Keratinocyte (primary cell): Measurements from ENCODE around the gene EGF. TPM values are rescaled to one million over a fixed set of nuclear protein-coding genes. Genes with fewer than 3 reads are reported as not detected.

Experiments
- DNase-seq: peaks from one replicate; pipeline ENCODE4 v3.0.0-alpha.2; 2011; ENCODE audit warnings: low read depth, missing footprints, low spot score
- FAIRE-seq: peaks from 2 replicates; lab custom pipeline; 2011; peaks lifted over from hg19 to GRCh38; lab: Jason Lieb, UNC
- H2AFZ ChIP-seq: 2 replicates; pipeline ENCODE4 v1.6.0; 2012; ENCODE audit warnings: low read length, control low read depth, inconsistent platforms; ENCODE audit not compliant: control insufficient read depth
- H3K27ac ChIP-seq: 2 replicates; pipeline ENCODE4 v1.5.1; 2011; ENCODE audit warnings: low read length; ENCODE audit not compliant: control insufficient read depth, insufficient read depth
- H3K27me3 ChIP-seq: 3 replicates; pipeline ENCODE4 v1.6.0; 2011; ENCODE audit warnings: low read length; ENCODE audit not compliant: control insufficient read depth, insufficient read depth; ENCODE audit errors: extremely low read depth
- H3K36me3 ChIP-seq, 2 experiments: 2 replicates in 1 of 2; 3 replicates in 1 of 2; pipeline ENCODE4 v1.5.1; 2011; ENCODE audit warnings: low read length in 2 of 2, mild to moderate bottlenecking in 1 of 2; ENCODE audit not compliant: control insufficient read depth in 2 of 2, insufficient read depth in 2 of 2; ENCODE audit errors: extremely low read depth in 1 of 2
- H3K4me1 ChIP-seq: 3 replicates; pipeline ENCODE4 v1.5.1; 2011; ENCODE audit warnings: low read length; ENCODE audit not compliant: control insufficient read depth, insufficient read depth; ENCODE audit errors: extremely low read depth
- H3K4me2 ChIP-seq: 3 replicates; pipeline ENCODE4 v1.6.0; 2011; ENCODE audit warnings: low read depth, low read length; ENCODE audit not compliant: control insufficient read depth, insufficient read depth; ENCODE audit errors: extremely low read depth
- H3K4me3 ChIP-seq, 3 experiments: fragments of 200-600 bp in 1 of 3; sonication (generic) in 1 of 3; 2 replicates in 2 of 3; 3 replicates in 1 of 3; pipeline ENCODE4 v1.5.1; 2011 to 2016; ENCODE audit warnings: low read length in 3 of 3, mild to moderate bottlenecking in 3 of 3, control low read depth in 2 of 3, inconsistent platforms in 1 of 3, low read depth in 1 of 3, mixed read lengths in 1 of 3, mixed run types in 1 of 3, moderate library complexity in 1 of 3; ENCODE audit not compliant: control insufficient read depth in 2 of 3, insufficient read depth in 2 of 3; ENCODE audit errors: extremely low read depth in 1 of 3
- H3K79me2 ChIP-seq: 2 replicates; pipeline ENCODE4 v1.6.0; 2012; ENCODE audit warnings: low read length; ENCODE audit not compliant: control insufficient read depth, insufficient read depth
- H3K9ac ChIP-seq: 3 replicates; pipeline ENCODE4 v1.6.0; 2011; ENCODE audit warnings: low read length; ENCODE audit not compliant: control insufficient read depth, insufficient read depth; ENCODE audit errors: extremely low read depth
- H3K9me1 ChIP-seq: 3 replicates; pipeline ENCODE4 v1.6.0; 2011; ENCODE audit warnings: low read length; ENCODE audit not compliant: control insufficient read depth, insufficient read depth; ENCODE audit errors: extremely low read depth
- H3K9me3 ChIP-seq: 2 replicates; pipeline ENCODE4 v1.5.1; 2012; ENCODE audit warnings: low read depth, low read length; ENCODE audit not compliant: control insufficient read depth
- H4K20me1 ChIP-seq: 3 replicates; pipeline ENCODE4 v1.6.0; 2011; ENCODE audit warnings: low read length; ENCODE audit not compliant: control insufficient read depth, insufficient read depth; ENCODE audit errors: extremely low read depth
- CTCF ChIP-seq, 3 experiments: IDR thresholded peaks in 1 of 3; conservative IDR thresholded peaks in 1 of 3; optimal IDR thresholded peaks in 1 of 3; 2 replicates in 2 of 3; 3 replicates in 1 of 3; pipeline versions ENCODE3 to v1.5.1; 2011; ENCODE audit warnings: low read length in 3 of 3, mild to moderate bottlenecking in 3 of 3, moderate library complexity in 2 of 3, control low read depth in 1 of 3, inconsistent platforms in 1 of 3; ENCODE audit not compliant: insufficient read depth in 2 of 3; ENCODE audit errors: extremely low read depth in 1 of 3
- EZH2 ChIP-seq: IDR thresholded peaks from one replicate; pipeline ENCODE4 v1.6.1; 2012; ENCODE audit warnings: inconsistent platforms, mild to moderate bottlenecking, low read length, moderate library complexity
- dilution Hi-C: fragments of 300-500 bp; cut with MboI; formaldehyde crosslinking; loops from one replicate; pipeline ENCODE4 v1.7.0; 2020; ENCODE audit warnings: low sequenced_read_pairs; ENCODE audit not compliant: extremely low pct_ligation_motif_present
- polyA plus RNA-seq, 5 experiments: library from polyadenylated mRNA; depleted of rRNA in 3 of 5; stranded (reverse) in 3 of 5; stranded (forward) in 1 of 5; unstranded in 1 of 5; fragments of >200 nt; gene quantifications; 1 replicate in 1 of 5; 2 replicates in 3 of 5; 3 replicates in 1 of 5; pipeline versions ENCODE4 v1.2.1 to v1.2.3, GENCODE V29; 2011 to 2012; ENCODE audit warnings: missing spikeins in 2 of 5, low read depth in 1 of 5, low replicate concordance in 1 of 5

The EGF gene
- polyA plus RNA-seq, 1 donor (not counting 4 experiments of a cell fraction or from before 2014, with no cell fraction given) = 1.3 TPM

GRCh38 chr4:109982521-109982920 is 69.8 kb downstream of the EGF start:
- Histone ChIP-seq H3K4me3 (no peak overlapping the region), H3K27me3 (no peaks in the 10 kb centered on the region), H2AFZ (no peak overlapping the region), H3K4me1 (peaks cover 14% of the 10 kb centered on the region), H3K9me3 (no peaks in the 10 kb centered on the region), H3K79me2 (no peaks in the 10 kb centered on the region), H3K36me3 (no peaks in the 10 kb centered on the region), H4K20me1 (no peaks in the 10 kb centered on the region), H3K9me1 (no peaks in the 10 kb centered on the region), H3K4me2 (no peak overlapping the region), H3K9ac (no peak overlapping the region), H3K27ac (no peak overlapping the region)
- dilution Hi-C loops = loop anchor here (25.0 kb wide), 1 partner anchor 545 kb away; the partner anchor contains the start of gene SEC24B
- DNase-seq (no peak), FAIRE-seq (no peak)
- TF ChIP-seq EZH2 = no peak

- FAIRE-seq (no peak), DNase-seq (no peak)
- H4K20me1 ChIP-seq = no peaks in the 10 kb centered on the region
- H3K36me3 ChIP-seq = no peaks in the 10 kb centered on the region
- TF ChIP-seq CTCF (optimal IDR thresholded peaks at IDR 0.05 in 1 of 3, IDR thresholded peaks at IDR 0.05 in 1 of 3, conservative IDR thresholded peaks at IDR 0.05 in 1 of 3; ENCODE audit: extremely low read depth in 1 of 3, insufficient read depth in 2 of 3, low read length in 3 of 3) (no peak), EZH2 (no peak)
- no peaks in the 10 kb centered on the region for H3K27me3 ChIP-seq
- no peak overlapping the region for H3K4me3 ChIP-seq
- no peak overlapping the region for H3K27ac ChIP-seq
- H3K9me3 ChIP-seq = no peaks in the 10 kb centered on the region
- no peaks in the 10 kb centered on the region for H3K9me1 ChIP-seq
- no peaks in the 10 kb centered on the region for H3K79me2 ChIP-seq
- H3K4me2 ChIP-seq = no peak overlapping the region
- dilution Hi-C loops = loop anchor here (25.0 kb wide), 1 partner anchor 549 kb away; the partner anchor contains the start of gene SEC24B
- H2AFZ ChIP-seq = no peak overlapping the region
- H3K4me1 ChIP-seq = peaks cover 22% of the 10 kb centered on the region
- no peak overlapping the region for H3K9ac ChIP-seq
Measured at GRCh38 chr4:109985993-109986974, 73.6 kb downstream of the EGF start.
